HEK293T (cell line): Measurements from ENCODE around the gene PDZD7.

Experiments
- ARNT ChIP-seq: fragments of 450-650 bp; IDR thresholded peaks from 2 replicates; pipeline ENCODE4 v1.6.1; 2017; ENCODE audit warnings: mild to moderate bottlenecking
- ELF4 ChIP-seq: fragments of 450-650 bp; IDR thresholded peaks from 2 replicates; pipeline ENCODE4 v1.6.1; 2017; ENCODE audit warnings: antibody characterized with exemption
- FOXK2 ChIP-seq: fragments of 450-650 bp; IDR thresholded peaks from 2 replicates; pipeline ENCODE4 v1.6.1; 2016; ENCODE audit warnings: mild to moderate bottlenecking
- FOXM1 ChIP-seq: fragments of 450-650 bp; IDR thresholded peaks from 2 replicates; pipeline ENCODE4 v1.6.1; 2017; ENCODE audit warnings: mild to moderate bottlenecking, borderline replicate concordance
- L3MBTL2 ChIP-seq: fragments of 450-650 bp; conservative IDR thresholded peaks from 2 replicates; pipeline ENCODE4 v1.6.1; 2016; ENCODE audit warnings: mild to moderate bottlenecking
- SUZ12 ChIP-seq: fragments of 450-650 bp; IDR thresholded peaks from 2 replicates; pipeline ENCODE4 v1.6.1; 2016; ENCODE audit warnings: mild to moderate bottlenecking
- TARDBP ChIP-seq: fragments of 450-650 bp; IDR thresholded peaks from 2 replicates; pipeline ENCODE4 v1.6.1; 2016
- ZNF384 ChIP-seq: fragments of 450-650 bp; IDR thresholded peaks from 2 replicates; pipeline ENCODE4 v1.6.1; 2016
- TF ChIP-seq, protein P1 (sequence below): fragments of 450-650 bp; IDR thresholded peaks from 2 replicates; pipeline ENCODE4 v1.6.1; 2016

DNA sequence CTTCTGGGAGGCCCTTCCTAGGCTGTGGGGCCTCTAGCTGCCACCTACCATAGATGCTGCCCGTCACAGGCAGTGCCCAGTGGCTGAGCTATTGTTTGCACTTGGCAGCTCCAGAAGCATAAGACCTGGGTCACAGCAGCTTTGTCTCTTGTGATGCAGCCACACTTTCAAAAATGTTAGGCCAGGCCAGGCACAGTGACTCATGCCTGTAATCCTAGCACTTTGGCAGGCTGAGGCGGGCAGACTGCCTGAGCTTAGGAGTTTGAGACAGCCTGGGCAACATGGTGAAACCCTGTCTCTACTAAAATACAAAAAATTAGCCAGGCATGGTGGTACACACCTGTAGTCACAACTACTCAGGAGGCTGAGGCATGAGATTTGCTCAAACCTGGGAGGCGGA, 21.4 kb upstream of the PDZD7 start:
- TF ChIP-seq SUZ12, result no peak
- TF ChIP-seq, protein P1, sequence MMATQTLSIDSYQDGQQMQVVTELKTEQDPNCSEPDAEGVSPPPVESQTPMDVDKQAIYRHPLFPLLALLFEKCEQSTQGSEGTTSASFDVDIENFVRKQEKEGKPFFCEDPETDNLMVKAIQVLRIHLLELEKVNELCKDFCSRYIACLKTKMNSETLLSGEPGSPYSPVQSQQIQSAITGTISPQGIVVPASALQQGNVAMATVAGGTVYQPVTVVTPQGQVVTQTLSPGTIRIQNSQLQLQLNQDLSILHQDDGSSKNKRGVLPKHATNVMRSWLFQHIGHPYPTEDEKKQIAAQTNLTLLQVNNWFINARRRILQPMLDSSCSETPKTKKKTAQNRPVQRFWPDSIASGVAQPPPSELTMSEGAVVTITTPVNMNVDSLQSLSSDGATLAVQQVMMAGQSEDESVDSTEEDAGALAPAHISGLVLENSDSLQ, result no peak
- no peak for TF ChIP-seq ELF4
- TF ChIP-seq ZNF384, result no peak
- no peak for TF ChIP-seq FOXK2
- TF ChIP-seq L3MBTL2, result no peak
- TF ChIP-seq TARDBP, result no peak
- no peak for TF ChIP-seq FOXM1
- no peak for TF ChIP-seq ARNT
